ENCODE results near the gene POM121L2. TPM values are rescaled to one million over a fixed set of nuclear protein-coding genes. Genes with fewer than 3 reads are reported as not detected.

The POM121L2 gene
- total and polyA plus RNA-seq, 2 donors (not counting 3 experiments of a cell fraction or from before 2014, with no cell fraction given), result not detected

DNA sequence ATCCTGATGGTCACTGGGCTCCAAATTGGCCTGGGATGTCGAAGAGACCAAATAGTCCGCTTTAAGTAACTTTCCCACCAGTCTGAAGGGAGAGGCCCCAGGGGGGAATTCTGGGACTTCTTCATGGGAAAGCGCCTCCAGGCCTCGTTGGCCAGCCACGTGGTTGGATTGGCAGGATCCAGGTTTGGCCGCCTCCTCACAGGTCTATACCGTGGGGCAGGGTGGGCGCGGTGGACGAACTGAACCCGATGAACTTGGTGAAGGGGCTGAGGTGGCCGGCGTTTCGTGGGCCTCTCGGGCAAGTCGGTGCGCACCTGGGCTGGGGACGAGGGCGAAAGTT lies 297 bp downstream of the POM121L2 start:
- dilution Hi-C loops (cut with MboI; ENCODE audit: extremely low pct_ligation_motif_present, low sequenced_read_pairs) (no loop called here), intact Hi-C loops (cut with micrococcal nuclease) (loop anchor here (1.0 to 5.0 kb wide), 9 partner anchors 123 to 584 kb away; no protein-coding TSS in a partner anchor)
- peaks cover 9% of the 10 kb centered on the region for H3K4me1 ChIP-seq (ENCODE audit: control insufficient read depth, extremely low read depth, insufficient read depth, low read length)
- H3K79me2 ChIP-seq (ENCODE audit: control insufficient read depth, insufficient read depth, low read length), result no peaks in the 10 kb centered on the region
- DNase-seq (ENCODE audit: low read depth, low spot score) (no peak), FAIRE-seq (no peak)
- no peaks in the 10 kb centered on the region for H3K9me1 ChIP-seq (replicated peaks; ENCODE audit: control insufficient read depth, extremely low read depth, insufficient read depth, low read length)
- no peaks in the 10 kb centered on the region for H4K20me1 ChIP-seq (replicated peaks; ENCODE audit: control insufficient read depth, extremely low read depth, insufficient read depth, low read length)
- peaks cover 14 to 20% of the 10 kb centered on the region in 2 experiments for H3K27me3 ChIP-seq (ENCODE audit: control insufficient read depth in 2 of 2, insufficient read depth in 2 of 2, low read length in 2 of 2)
- peak overlapping the region in 1 of 3 experiments; percentile 51 for H3K4me3 ChIP-seq (replicated peaks in 1 of 3; ENCODE audit: insufficient read depth in 1 of 3, low read depth in 1 of 3, low read length in 3 of 3)
- no peaks in the 10 kb centered on the region for H3K9me3 ChIP-seq (replicated peaks; ENCODE audit: control insufficient read depth, insufficient read depth, low read length)
- no TSS peak for BruUV-seq (replicated peaks)
- TF ChIP-seq JUN (IDR thresholded peaks at IDR 0.05; ENCODE audit: borderline replicate concordance, insufficient read depth, insufficient read length, low read depth), result no peak
- TF ChIP-seq EZH2 (IDR thresholded peaks at IDR 0.05; ENCODE audit: borderline replicate concordance, low read depth, low read length, severe bottlenecking), result no peak
- no peak for TF ChIP-seq GATA2 (IDR thresholded peaks at IDR 0.05; ENCODE audit: insufficient read depth, insufficient read length, low read depth, low read length)
- no peak for TF ChIP-seq POLR2A (IDR thresholded peaks at IDR 0.05; ENCODE audit: low read depth, low read length)
- no peak for TF ChIP-seq MYC (IDR thresholded peaks at IDR 0.05; ENCODE audit: low read depth, low read length)
- TF ChIP-seq, protein P1, sequence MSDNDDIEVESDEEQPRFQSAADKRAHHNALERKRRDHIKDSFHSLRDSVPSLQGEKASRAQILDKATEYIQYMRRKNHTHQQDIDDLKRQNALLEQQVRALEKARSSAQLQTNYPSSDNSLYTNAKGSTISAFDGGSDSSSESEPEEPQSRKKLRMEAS (IDR thresholded peaks at IDR 0.05; ENCODE audit: insufficient read depth, insufficient read length), result no peak
- TF ChIP-seq FOS (IDR thresholded peaks at IDR 0.05; ENCODE audit: borderline replicate concordance, insufficient read depth, low read length), result no peak
- TF ChIP-seq, protein P2, sequence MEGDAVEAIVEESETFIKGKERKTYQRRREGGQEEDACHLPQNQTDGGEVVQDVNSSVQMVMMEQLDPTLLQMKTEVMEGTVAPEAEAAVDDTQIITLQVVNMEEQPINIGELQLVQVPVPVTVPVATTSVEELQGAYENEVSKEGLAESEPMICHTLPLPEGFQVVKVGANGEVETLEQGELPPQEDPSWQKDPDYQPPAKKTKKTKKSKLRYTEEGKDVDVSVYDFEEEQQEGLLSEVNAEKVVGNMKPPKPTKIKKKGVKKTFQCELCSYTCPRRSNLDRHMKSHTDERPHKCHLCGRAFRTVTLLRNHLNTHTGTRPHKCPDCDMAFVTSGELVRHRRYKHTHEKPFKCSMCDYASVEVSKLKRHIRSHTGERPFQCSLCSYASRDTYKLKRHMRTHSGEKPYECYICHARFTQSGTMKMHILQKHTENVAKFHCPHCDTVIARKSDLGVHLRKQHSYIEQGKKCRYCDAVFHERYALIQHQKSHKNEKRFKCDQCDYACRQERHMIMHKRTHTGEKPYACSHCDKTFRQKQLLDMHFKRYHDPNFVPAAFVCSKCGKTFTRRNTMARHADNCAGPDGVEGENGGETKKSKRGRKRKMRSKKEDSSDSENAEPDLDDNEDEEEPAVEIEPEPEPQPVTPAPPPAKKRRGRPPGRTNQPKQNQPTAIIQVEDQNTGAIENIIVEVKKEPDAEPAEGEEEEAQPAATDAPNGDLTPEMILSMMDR (IDR thresholded peaks at IDR 0.05; ENCODE audit: extremely low read depth in 1 of 2, insufficient read depth in 1 of 2, low read depth in 1 of 2, low read length in 2 of 2), result no peak
- TF ChIP-seq POLR2AphosphoS5 (IDR thresholded peaks at IDR 0.05; ENCODE audit: insufficient read depth, low read depth, low read length), result no peak
- H2AFZ ChIP-seq (ENCODE audit: low read depth, low read length), result peak overlapping the region; percentile 95
- no peak overlapping the region for H3K9ac ChIP-seq (replicated peaks; ENCODE audit: extremely low read depth, insufficient read depth, low read length)
- H3K4me2 ChIP-seq (ENCODE audit: insufficient read depth, low read length), result peak overlapping the region; percentile 88
- no peaks in the 10 kb centered on the region for H3K36me3 ChIP-seq (ENCODE audit: control insufficient read depth in 2 of 2, extremely low read depth in 1 of 2, insufficient read depth in 2 of 2, low read length in 2 of 2)
- no peak overlapping the region for H3K27ac ChIP-seq (ENCODE audit: insufficient read depth, low read depth, low read length)
- CTCF ChIA-PET, result interaction anchor here (0.9 to 2.2 kb wide), 13 partner anchors 12 to 485 kb away, joined by 3 to 19 read pairs (median 5); no protein-coding TSS in a partner anchor
- POLR2A ChIA-PET, result no interaction called here
